HG03378 (cell line): Measurements from ENCODE around the gene FTH1.
"Not testable (repeated sequence)": the region's sequence is repeated elsewhere in the genome, so short reads cannot be mapped to it uniquely, and the experiment has no call there.

Experiments used
- ATAC-seq: cut with Tn5 transposase; IDR thresholded peaks from one replicate; pipeline ENCODE4 v1.9.1; 2021; ENCODE audit warnings: mild to moderate bottlenecking, moderate library complexity; ENCODE audit not compliant: unreplicated experiment

Gene FTH1

GRCh38 chr11:61967116-61967923, at the start of gene FTH1:
TSS of gene FTH1 (minus strand) at chr11:61967634. CDS start at chr11:61967425, 209 bp downstream.
- peak; percentile 11 for ATAC-seq

GRCh38 chr11:62015615-62016014, 48.2 kb upstream of the FTH1 start:
- no peak for ATAC-seq

GRCh38 chr11:62013537-62014476, 46.4 kb upstream of the FTH1 start:
- no peak for ATAC-seq

GRCh38 chr11:62012832-62013461, 45.5 kb upstream of the FTH1 start:
- no peak for ATAC-seq

- ATAC-seq = no peak
Observed at GRCh38 chr11:62012451-62012831, 45.0 kb upstream of the FTH1 start.

GRCh38 chr11:62011881-62012280, 44.4 kb upstream of the FTH1 start:
- no peak for ATAC-seq

- no peak for ATAC-seq
Observed at GRCh38 chr11:62010935-62011528, 43.6 kb upstream of the FTH1 start.

- ATAC-seq = no peak
Observed at GRCh38 chr11:62008193-62008592, 40.8 kb upstream of the FTH1 start.

GRCh38 chr11:62004473-62004872, 37.0 kb upstream of the FTH1 start:
- no peak for ATAC-seq

- ATAC-seq = not testable (repeated sequence)
Observed at GRCh38 chr11:62002283-62002682, 34.8 kb upstream of the FTH1 start.

GRCh38 chr11:62001450-62002191, 34.2 kb upstream of the FTH1 start:
- no peak for ATAC-seq

GRCh38 chr11:62000539-62001446, 33.4 kb upstream of the FTH1 start:
- no peak for ATAC-seq

GRCh38 chr11:61999141-61999975, 31.9 kb upstream of the FTH1 start:
- ATAC-seq = no peak

GRCh38 chr11:61996933-61997332, 29.5 kb upstream of the FTH1 start:
- ATAC-seq = no peak

GRCh38 chr11:61994981-61995380, 27.5 kb upstream of the FTH1 start:
- ATAC-seq = no peak

- no peak for ATAC-seq
Observed at GRCh38 chr11:61985869-61986268, 18.4 kb upstream of the FTH1 start.

- no peak for ATAC-seq
Observed at GRCh38 chr11:61983419-61983818, 16.0 kb upstream of the FTH1 start.

- ATAC-seq = no peak
Observed at GRCh38 chr11:61980783-61981541, 13.5 kb upstream of the FTH1 start.
